Ovary (tissue), 3 donors: ENCODE measurements around the gene NLGN1.

Source experiments
- CTCF ChIP-seq, 3 donors: fragments of 450-650 bp in 2 of 3; fragments of 200-600 bp in 1 of 3; IDR thresholded peaks; one replicate each; pipeline versions ENCODE4 v1.5.1 to v1.8.0; 2016 to 2022; ENCODE audit warnings: antibody characterized with exemption in 3 of 3, mild to moderate bottlenecking in 1 of 3
- POLR2A ChIP-seq: fragments of 450-650 bp; IDR thresholded peaks from one replicate; pipeline ENCODE4 v1.6.1; 2017; ENCODE audit warnings: antibody characterized with exemption, mild to moderate bottlenecking, moderate library complexity
- donor health status: DM: no; HTN: no; CAD: no.

GRCh38 chr3:173709026-173709425 is 311.5 kb downstream of the NLGN1 start:
- TF ChIP-seq CTCF (IDR thresholded peaks at IDR 0.05) (no peak), POLR2A (no peak)
